HG03139 (cell line): ENCODE results near the gene FHOD3.
"Not testable (repeated sequence)": the region's sequence is repeated elsewhere in the genome, so short reads cannot be mapped to it uniquely, and the experiment has no call there.

Source experiments
- ATAC-seq: cut with Tn5 transposase; IDR thresholded peaks from one replicate; pipeline ENCODE4 v1.9.1; 2021; ENCODE audit not compliant: unreplicated experiment

The FHOD3 gene

DNA sequence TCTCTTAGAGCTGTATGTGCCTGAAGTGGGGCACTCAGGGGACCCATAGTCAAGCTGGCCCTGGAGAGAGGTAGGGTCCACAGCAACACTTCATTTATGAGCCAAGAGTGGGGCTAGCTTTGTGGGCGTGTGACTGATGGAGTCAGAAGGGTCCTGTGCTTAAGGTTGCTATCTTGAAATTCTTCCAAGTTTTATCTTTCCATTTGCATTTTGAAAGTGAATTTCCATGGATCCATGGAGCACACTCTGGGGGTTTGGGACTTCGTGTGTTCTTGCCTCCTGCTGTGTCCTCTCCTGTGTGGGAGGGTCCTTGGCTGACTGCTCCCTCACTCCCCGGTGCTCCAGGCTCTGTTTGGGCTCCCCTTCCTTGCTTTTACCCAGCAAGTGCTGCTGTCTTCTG, 50.8 kb downstream of the FHOD3 start:
- no peak for ATAC-seq

DNA sequence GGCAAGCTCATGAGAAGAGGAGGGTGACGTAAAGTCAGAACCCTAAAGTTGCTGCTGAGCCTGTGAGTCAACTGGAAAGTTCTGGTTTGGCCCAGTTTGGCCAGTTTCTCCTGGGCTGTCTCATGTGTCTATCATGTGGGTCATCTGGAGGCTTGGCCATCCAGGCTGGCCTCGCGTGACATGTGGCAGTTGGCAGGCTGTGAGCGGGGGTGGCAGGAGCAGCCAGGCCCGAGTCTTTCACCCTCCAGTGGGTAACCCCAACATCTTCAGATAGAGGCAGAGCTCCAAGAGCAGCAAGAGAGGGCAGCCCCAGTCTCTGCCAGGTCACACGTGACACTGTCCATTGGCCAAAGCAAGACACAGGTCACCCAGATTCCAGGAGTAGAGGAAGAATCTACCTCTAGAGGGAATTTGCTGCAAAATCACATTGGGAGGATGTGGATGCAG, 51.5 kb downstream of the FHOD3 start:
- ATAC-seq = no peak

DNA sequence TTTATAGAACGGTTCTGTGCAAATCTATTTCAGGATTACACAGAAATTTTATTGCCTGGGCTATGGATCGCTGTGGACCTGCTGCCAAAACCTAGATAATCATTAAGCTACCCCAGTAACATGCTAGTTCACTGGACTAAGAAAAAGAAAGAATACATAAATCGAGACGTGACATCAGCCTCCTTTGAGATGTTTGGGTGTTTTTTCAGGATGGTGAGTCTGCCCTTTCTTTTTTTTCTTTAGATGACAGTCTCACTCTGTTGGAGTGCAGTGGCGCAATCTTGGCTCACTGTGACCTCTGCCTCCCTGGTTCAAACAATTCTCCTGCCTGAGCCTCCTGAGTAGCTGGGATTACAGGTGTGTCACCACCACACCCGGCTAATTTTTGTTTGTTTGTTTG, 52.0 kb downstream of the FHOD3 start:
- no peak for ATAC-seq

DNA sequence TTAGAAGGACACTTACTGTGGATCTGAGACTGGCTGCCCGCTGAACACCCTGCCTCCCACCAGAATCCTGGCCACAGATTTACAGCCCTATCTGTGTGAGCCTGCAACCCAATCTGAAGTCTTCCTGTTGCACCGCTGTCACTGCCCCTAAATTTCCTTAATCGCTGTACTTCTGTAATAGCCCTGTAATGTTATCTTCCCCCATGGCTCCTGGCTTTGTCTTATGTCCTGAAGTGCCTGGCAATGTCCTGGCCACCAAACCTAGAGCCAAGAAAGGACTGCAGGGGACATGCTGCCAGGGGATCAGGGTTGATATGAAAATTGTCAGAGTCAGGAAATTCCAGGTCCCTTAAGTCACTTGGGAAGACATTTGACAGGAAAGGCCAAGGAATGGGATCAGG, 52.7 kb downstream of the FHOD3 start:
- ATAC-seq = no peak

DNA sequence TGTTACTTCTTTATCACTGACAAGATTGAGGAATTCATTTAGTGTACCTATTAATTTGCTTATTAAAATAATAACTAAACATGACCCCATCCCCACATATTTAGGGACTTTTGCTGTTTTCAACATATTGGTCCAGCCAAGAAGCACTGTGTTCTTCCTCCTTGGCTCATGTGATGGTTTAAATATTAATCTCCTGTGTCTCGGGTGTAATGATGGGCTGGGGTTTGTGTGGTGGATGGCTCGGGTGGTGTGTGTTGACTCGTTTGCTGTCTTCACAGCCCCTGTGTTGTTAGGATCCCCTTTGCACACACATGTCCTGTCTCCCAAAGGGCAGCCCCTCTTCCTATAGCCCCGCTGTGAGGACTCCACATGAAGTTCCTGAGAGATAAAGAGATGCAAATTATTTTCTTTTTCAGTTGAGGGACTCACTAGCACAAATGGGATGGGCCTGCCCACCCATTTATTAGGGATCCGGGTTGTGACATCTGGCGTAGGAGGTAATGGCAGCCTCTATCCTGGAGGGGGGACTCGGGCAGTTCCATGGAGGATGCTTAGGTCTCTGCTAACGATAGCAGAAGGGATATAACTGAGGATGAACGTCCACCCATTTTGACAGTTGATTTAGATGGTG, 53.4 kb downstream of the FHOD3 start:
- ATAC-seq = no peak

DNA sequence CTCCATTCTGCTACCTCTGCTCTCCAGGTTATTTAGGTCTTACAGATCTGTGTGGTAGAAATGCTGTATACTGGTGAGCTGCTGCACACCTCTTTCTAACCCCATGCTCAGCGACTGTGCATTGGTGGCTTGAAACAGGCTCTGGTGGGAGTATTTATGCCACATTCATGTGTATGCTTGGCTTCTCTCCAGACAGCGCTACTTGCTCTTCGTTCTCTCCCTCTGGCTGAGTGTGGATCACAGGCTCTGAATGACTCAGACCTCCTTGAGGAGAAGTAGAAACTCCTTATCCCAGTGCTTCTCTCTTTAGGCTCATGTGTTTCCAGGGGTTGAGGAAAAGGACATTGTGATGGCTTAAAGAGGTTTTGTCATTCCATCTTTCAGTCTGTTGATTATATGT, 54.9 kb downstream of the FHOD3 start:
- no peak for ATAC-seq

DNA sequence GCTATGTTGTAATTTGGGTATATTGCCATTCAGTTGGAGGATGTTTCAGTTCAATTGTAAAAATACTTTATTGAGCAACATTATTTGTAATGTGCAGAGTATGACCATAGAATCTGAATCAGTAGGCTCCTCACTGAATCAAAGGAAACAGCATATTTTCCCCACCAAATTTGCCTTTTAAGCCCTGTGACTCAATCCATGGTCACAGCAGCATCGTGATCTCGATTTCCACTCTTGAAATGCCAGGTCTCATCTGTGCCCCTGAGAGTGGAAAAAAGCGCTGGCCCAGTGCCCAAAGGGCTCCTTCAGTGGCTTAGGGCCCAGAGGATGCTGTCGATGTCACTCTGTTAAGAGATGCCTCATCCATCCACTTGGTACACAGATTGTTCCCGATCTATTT, 57.5 kb downstream of the FHOD3 start:
- no peak for ATAC-seq

DNA sequence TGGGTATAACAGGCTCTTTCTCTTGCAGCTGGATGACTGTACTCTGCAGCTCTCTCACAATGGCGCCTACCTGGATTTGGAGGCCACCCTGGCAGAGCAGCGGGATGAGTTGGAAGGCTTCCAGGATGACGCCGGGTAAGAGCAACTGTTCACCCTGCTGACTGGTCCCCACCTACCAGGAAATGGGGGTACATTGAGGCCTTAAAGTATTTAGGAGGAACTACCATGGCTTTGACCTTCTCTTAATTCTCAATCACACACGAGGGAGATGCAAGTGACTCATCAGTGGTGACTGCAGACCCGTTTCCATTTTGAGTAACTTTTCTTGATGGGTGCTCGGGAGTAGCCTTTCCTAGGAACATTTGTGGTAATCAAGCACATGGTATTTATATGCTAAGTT, 58.0 kb downstream of the FHOD3 start:
- no peak for ATAC-seq

DNA sequence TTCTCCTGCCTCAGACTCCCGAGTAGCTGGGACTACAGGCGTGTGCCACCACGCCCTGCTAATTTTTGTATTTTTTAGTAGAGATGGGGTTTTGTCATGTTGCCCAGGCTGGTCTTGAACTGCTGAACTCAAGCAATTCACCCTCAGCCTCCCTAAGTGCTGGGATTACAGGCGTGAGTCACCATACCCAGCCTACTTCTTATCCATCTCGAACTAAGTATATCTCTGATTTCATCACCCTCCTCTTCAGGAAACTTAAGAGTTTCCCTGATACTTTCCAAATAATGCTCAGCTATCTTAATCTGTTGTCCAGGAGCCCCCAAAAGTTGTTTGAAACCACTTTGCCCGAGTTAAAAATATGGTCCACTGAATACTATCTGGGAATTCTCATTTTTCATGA, 59.2 kb downstream of the FHOD3 start:
- not testable (repeated sequence) for ATAC-seq

DNA sequence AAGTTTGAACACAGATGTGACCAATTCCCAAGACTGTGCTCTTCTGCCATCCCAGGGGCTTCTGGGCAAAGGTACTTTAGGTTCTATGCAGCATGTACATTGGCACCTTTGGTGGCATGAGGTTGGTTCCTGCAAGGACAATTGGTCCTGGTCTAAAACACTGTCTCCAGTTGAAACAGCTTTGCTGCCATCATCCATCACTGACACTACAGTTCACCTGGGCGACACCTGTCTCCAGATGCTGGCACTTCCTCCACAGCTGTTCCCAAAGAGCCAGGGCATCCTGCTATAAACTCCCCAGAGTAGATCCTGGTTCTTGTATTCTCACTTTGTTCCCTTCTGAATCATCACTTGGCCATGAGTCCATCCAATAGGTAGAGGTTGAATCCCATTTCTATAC, 60.6 kb downstream of the FHOD3 start:
- no peak for ATAC-seq

DNA sequence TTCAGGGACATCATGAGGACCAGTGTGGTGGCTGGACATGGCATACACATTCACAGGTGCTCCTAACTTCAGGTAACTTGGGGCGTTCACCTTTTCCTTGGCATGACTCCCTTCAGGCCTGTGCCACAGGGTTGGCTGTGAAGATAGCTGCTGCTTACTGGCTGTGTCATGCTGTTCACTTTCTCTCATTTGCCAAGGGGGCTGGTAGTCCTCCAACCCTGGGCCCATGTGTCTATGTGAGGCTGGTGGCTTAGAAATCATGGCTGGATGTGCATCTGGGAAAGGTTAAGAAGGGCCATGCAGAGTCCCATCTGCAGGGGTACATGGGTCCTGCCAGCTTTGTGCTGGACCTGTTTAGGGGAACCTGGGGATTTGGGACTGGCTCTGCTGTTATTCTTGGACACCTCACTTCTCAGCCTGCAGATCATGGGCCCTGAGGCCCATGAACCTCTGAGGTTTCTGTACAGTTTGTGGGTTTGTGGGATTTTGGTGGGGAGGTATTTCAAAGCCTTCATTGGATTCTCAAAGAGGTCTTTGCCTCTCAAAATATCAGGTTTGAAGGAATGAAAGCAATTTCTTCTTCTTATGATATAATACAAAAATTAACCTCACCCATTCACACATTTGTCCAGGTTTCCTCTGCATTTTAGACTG, 62.9 kb downstream of the FHOD3 start:
- ATAC-seq = no peak

DNA sequence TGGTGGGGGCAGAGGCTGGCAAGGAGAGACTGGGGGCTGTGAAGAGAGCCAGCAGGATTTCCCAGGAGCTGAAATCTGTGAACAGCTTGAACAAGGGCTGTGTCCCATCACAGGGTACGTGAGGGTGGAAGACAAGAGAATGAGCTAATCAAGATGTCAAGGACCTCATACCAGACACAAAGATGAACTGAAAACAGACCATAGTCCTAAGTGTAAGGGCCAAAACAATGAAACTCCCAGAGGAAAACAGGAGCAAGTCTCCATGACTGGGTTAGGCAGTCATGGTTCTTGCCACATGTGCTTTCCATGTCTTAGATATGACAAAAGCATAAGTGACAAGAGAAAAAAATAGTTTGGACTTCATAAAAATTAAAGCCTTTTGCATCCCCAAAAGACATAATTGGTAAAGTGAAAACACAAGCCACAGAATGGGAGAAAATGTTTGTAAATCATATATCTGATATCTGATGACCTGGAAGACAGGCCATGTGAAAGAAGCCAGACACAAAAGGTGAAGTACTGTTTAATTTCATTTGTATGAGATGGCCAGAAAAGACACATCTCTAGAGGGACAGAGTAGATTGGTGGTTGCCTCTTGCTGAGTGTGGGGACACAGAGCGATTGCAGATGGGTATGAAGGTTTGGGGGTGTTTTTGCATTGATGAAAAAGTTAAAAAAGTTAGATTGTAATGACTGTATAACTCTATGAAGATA, 67.6 kb downstream of the FHOD3 start:
- no peak for ATAC-seq

DNA sequence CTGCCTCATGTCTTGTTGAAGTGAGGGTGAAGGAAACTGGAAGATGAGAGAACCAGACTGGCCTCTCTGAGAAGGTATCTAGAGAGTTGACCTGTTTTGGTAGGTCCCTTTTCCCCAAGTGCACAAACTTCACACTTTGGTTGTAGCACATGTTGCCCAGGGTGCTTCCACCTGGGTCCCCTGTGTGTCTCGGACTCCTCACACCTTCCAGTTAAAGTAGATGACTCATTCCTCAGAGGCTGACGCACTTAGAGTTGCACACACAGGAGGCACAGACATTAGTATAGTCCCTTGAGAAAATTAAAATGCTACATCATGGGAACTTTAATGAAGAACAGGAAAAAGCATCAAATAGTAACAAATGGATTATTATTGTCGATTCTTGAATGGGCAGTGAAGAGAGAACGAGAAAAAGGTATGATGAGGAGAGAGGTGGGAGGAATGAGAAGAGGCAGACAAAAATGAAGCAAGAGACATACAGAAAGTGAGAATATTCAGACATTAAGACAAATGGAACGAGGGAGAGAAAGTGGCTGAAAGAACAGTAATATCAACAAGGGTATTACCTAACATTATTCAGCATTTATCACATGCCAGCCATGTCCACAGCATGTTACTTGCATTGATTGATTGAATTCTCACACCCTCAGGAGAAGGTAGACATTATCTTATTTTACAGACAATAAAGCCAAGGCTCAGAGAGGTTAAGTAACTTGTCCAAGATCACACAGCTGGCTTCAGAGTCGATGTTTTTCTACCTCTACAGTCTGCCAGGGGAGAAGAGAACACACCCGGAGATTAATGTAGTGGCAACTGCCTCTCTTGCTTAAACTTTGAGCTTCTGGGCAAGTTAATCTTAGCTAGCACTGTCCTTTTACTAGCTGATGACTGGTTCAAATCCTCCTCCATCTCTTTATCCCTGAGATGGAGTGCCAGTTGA, 68.6 kb downstream of the FHOD3 start:
- ATAC-seq = no peak

DNA sequence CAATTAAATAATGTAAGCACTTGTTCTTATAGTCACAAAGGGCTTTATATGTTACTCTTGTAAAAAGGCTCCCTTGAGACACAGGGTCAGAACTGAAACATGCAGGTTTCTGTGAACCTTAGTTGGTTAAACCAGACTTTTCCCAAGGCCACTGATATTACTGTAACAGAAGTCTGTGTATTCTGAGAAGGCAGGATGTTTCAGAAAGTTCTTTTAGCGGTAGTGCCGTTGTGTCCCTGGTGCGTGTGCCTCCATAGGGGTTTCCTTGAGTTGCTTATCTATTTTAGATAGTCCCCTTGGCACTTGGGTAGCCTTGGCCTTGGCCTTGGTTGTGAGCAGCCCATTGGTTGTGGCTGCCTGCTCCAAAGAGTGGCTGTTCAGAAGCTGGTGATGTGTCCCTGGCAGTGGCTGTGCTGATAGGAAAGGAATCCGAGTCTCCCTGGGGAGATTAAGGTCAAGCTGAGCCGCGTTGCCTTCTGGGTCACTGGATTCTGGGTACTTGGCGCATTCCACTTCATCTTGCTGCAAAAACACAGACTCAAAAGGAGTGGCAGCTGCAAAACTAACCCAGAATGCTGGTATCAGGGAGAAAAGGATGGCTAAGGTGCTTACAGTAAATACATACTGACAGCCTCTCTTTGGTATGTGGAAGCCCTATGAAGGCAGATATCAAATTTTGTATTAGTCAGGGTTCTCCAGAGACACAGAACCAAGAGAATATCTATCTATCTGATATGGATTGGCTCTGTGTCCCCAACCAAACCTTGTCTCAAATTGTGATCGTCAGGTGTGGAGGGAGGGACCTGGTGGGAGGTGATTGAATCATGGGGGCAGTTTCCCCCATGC, 69.7 kb downstream of the FHOD3 start:
- ATAC-seq = no peak

DNA sequence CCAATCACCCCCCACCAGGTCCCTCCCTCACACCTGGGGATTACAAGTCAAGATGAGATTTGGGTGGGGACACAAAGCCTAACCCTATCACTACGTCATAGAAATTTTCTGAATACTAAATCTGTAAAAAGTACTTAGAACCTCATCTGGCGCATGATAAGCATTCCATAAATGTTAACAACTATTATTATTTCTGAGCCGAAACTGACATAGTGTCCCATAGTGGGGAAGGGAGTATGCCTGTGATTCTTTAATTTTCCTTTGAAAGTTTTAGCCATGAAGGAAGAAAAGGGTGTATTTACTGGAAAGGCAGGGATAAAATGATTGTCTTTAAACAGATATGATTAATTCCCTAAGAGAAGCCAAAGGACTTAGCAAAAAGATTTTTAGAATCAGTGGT, 71.4 kb downstream of the FHOD3 start:
- no peak for ATAC-seq

DNA sequence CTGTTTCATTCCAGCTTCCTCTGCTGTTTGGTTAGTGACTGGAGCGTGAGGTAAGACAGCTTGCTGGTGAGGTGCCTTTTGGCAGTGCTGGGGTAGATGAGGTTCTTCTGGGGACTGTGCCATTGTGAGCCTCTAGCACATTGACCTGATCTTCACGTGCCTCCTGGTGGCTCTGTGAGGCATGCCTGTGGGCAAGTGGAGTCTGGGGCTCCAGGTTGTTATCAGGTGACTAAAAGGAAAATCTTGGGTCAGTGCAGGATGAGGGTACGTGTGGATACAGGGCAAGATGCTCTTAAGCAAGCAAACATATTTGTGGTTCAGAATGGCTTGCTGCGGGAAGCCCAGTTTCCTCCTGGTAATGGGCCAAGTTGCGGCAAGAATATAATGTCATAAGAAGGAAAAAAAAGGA, 75.4 kb downstream of the FHOD3 start:
- ATAC-seq = no peak

DNA sequence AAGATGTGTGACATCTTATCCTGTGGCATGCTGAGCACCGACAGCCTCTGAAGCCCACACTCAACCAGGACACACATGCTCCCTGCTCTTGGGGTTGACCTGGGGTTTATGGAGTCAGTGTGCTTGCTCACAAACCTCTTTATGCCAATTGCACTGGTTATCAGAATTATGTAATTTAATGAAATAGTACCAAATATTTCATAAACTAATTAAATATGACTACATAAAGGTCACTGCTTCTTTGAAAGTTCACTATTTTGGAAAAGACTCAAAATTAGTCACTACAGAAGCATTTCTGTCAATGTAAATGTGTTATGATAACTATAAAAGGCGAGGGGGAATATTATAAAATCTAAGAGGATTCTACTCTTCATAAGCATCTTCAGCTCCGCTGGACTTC, 76.7 kb downstream of the FHOD3 start:
- no peak for ATAC-seq

DNA sequence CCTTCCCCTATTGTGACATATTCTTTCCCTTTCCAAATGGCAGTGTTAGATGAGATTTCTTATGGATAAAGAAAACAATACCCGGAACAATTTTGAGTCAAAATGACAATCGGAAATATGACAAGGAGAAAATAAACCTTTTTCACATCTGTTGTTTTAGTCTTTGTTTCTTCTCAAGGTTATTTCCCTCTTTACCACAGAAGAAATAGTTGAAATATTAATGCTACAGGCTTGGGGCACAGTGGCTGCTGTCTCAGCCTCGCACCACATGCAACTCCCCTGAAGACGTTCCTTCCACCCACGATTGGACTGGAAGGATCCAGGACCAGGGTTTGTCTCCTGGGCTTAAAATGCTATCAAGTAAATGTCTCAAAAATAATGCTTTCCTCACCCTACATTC, 77.6 kb downstream of the FHOD3 start:
- no peak for ATAC-seq

DNA sequence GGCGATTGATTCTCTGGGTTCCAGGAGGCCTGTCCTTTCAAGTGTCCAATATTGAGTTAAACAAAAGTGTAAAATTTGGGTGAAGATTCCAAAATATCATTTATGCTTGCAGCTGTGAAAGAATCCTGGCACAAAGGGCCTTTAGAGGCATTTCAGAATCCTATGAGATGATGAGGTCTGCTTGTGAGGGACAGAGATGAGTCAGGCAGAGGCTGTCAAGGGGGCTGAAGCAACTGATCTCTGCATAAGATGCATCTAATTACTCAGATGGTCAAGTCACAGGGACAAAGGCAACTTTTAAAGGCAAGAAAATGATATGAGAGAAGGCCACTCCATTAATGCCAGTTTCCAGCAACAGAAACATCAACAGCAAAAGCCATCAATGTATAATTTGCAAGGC, 78.8 kb downstream of the FHOD3 start:
- no peak for ATAC-seq

DNA sequence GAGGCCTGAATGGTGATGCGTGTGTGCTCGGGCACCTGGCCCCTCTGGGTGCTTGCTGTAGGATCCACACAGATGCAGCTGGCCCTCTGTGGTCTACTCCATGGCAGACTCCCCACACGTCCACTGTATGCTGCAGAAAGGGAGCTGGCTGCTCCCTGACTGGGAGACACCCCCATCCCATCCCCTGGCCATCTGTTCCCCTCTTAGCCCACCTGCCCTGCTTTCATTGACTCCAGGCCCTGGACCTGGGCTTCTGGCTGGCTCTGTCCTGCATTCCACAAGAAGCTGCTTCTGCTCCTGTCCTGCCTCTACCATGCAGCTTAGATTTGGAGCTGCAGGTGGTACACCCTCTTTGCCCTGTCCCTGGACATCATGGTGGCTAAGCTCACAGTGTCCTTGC, 80.1 kb downstream of the FHOD3 start:
- ATAC-seq = no peak
